Subcutaneous abdominal adipose tissue (tissue), 5 donors: ENCODE results near the gene TMEM107.
A peak's percentile ranks its signal among the peaks of the same experiment; 100 is the strongest.
"Not testable (repeated sequence)": the region's sequence is repeated elsewhere in the genome, so short reads cannot be mapped to it uniquely, and the experiment has no call there.

Experiments
- H3K27ac ChIP-seq: one replicate; pipeline ENCODE4 v1.7.0; 2013; ENCODE audit warnings: low read depth, mild to moderate bottlenecking, inconsistent platforms, low read length, moderate library complexity
- H3K27me3 ChIP-seq, 5 donors: one replicate each; pipeline ENCODE4 v1.7.0; 2013; ENCODE audit warnings: low read length in 5 of 5, inconsistent platforms in 1 of 5; ENCODE audit not compliant: control insufficient read depth in 5 of 5, insufficient read depth in 4 of 5
- H3K36me3 ChIP-seq, 5 donors: one replicate each; pipeline ENCODE4 v1.7.0; 2013; ENCODE audit warnings: low read length in 5 of 5; ENCODE audit not compliant: control insufficient read depth in 5 of 5, insufficient read depth in 5 of 5
- H3K4me1 ChIP-seq, 5 donors: one replicate each; pipeline ENCODE4 v1.7.0; 2013; ENCODE audit warnings: low read length in 5 of 5, mild to moderate bottlenecking in 3 of 5, moderate library complexity in 1 of 5; ENCODE audit not compliant: control insufficient read depth in 5 of 5, insufficient read depth in 5 of 5
- H3K4me3 ChIP-seq, 5 donors: one replicate each; pipeline ENCODE4 v1.7.0; 2013; ENCODE audit warnings: low read length in 5 of 5, low read depth in 1 of 5
- H3K9ac ChIP-seq, 5 donors: one replicate each; pipeline ENCODE4 v1.7.0; 2013; ENCODE audit warnings: low read length in 5 of 5, mild to moderate bottlenecking in 4 of 5, moderate library complexity in 3 of 5
- H3K9me3 ChIP-seq, 5 donors: one replicate each; pipeline ENCODE4 v1.7.0; 2013; ENCODE audit warnings: low read length in 5 of 5; ENCODE audit not compliant: control insufficient read depth in 5 of 5
- donor health status: healthy.
- donor health status: healthy.
- donor health status: healthy.
- donor health status: healthy.
- donor health status: healthy.

The TMEM107 gene

GRCh38 chr17:8173871-8174322 lies 2.3 kb downstream of the TMEM107 start:
- Histone ChIP-seq H3K27me3 (no peaks in the 10 kb centered on the region), H3K4me1 (peaks cover 3 to 35% (median 29%) of the 10 kb centered on the region in 5 donors), H3K36me3 (no peaks in the 10 kb centered on the region), H3K9ac (peak overlapping the region in 3 of 5 donors; percentile 66 to 80 (median 75)), H3K27ac (peak overlapping the region; percentile 94), H3K4me3 (peak overlapping the region; percentile 40 to 73 (median 58)), H3K9me3 (no peaks in the 10 kb centered on the region)

DNA sequence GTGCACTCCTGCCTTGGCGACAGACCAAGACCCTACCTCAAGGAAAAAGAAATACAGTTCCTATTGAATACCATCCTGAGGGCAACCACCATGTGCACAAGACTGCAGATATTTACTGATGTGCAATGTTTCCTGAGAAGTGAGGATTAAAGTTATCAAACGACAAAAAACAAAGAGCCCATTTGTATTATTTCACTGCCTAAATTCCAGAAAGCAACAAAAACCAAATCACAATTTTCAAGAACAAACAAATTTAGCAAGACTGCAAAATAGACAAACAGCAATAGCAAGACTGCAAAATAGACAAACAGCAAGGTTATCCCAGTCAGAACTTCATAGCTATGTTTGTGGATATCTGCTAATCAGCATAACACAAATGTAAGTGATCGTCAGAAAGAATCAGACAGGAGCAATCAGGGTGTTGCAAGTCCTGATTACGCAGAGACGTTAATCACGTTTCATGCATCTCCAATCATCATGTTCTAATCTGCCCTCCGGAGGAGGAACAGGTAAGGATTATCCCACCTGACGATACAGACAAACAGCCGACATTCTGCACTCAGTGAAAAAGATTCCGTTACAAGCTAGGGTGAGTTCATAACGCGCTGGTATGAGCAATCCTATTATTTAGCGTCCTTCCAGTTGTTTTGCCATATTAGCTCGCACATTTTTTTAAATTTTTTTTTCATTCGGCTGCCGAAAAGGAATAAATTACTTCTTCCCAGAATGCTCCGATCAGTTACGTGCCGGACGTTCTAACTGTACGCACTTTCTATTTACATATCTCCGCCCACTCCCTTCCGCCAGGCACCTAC lies 2.9 kb downstream of the TMEM107 start:
- H3K4me1 ChIP-seq, result peaks cover 3 to 35% (median 29%) of the 10 kb centered on the region in 5 donors
- H3K9ac ChIP-seq, result peak overlapping the region; percentile 57 to 80 (median 66)
- H3K36me3 ChIP-seq, result no peaks in the 10 kb centered on the region
- peak overlapping the region; percentile 94 for H3K27ac ChIP-seq
- H3K27me3 ChIP-seq, result no peaks in the 10 kb centered on the region
- H3K9me3 ChIP-seq, result no peaks in the 10 kb centered on the region
- H3K4me3 ChIP-seq, result peak overlapping the region; percentile 40 to 73 (median 58)

- H3K27me3 ChIP-seq, H3K9me3 ChIP-seq, H3K4me3 ChIP-seq, H3K36me3 ChIP-seq, H3K9ac ChIP-seq, H3K27ac ChIP-seq: not testable (repeated sequence)
- peaks cover 0 to 17% (median 9%) of the 10 kb centered on the region in 5 donors for H3K4me1 ChIP-seq
Observed at GRCh38 chr17:8170186-8170585, 6.0 kb downstream of the TMEM107 start.

- Histone ChIP-seq H3K27ac (no peak overlapping the region), H3K9ac (no peak overlapping the region), H3K4me1 (peaks cover 5 to 23% (median 18%) of the 10 kb centered on the region in 5 donors)
Observed at GRCh38 chr17:8167526-8167925, 8.7 kb downstream of the TMEM107 start.

DNA sequence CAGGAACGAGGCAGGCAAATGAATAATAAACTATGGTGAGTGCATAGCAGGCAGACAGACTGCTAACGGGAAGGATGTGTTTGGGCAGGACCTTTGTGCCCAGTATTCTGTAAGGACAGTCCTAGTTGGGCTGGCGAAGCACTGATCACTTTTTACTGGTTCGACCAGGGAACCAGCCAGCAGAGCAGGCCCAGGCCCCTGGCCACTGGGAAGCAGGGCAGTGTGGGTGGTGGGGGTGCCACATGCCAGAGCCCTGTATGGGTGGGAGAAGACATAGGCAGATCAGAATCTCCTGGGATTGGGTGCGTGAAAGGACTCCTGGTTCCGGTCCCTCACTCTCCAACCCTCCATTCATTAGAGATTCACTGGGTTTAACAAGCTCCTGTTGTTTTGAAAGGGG lies 9.4 kb downstream of the TMEM107 start:
- Histone ChIP-seq H3K36me3 (peaks cover 0 to 1% (median 0%) of the 10 kb centered on the region in 5 donors), H3K9ac (no peak overlapping the region), H3K4me1 (peaks cover 8 to 28% (median 25%) of the 10 kb centered on the region in 5 donors), H3K27ac (no peak overlapping the region), H3K27me3 (no peaks in the 10 kb centered on the region), H3K9me3 (no peaks in the 10 kb centered on the region), H3K4me3 (no peak overlapping the region)

More at GRCh38 chr17:8167526-8167925, 8.7 kb downstream of the TMEM107 start:
- H3K9me3 ChIP-seq, result no peaks in the 10 kb centered on the region
- H3K36me3 ChIP-seq, result no peaks in the 10 kb centered on the region
- H3K4me3 ChIP-seq, result no peak overlapping the region
- H3K27me3 ChIP-seq, result no peaks in the 10 kb centered on the region

DNA sequence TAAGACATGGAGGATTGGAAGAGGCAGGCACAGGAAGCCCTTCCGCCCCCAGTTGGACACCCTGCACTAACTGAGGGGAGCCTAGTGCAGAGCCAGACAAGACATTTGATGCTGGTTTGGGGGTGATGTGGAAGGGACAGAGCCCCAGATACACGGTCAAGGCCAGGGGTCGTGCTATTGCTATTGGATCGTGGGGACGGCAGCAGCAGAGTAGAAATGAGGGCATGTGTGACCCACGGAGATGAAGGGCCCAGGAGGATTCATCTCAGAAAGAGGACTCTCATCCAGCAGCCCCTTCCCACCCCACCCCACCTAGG lies 11.4 kb downstream of the TMEM107 start:
- H3K4me3 ChIP-seq, result peak overlapping the region in 1 of 5 donors; percentile 92
- H3K9me3 ChIP-seq, result no peaks in the 10 kb centered on the region
- no peaks in the 10 kb centered on the region for H3K27me3 ChIP-seq
- peaks cover 10 to 43% (median 40%) of the 10 kb centered on the region in 5 donors for H3K4me1 ChIP-seq
- peak overlapping the region in 2 of 5 donors; percentile 12 to 33 for H3K9ac ChIP-seq
- H3K36me3 ChIP-seq, result peaks cover 2 to 20% (median 15%) of the 10 kb centered on the region in 5 donors
- peak overlapping the region; percentile 93 for H3K27ac ChIP-seq

- peaks cover 2 to 26% (median 21%) of the 10 kb centered on the region in 5 donors for H3K36me3 ChIP-seq
- peaks cover 10 to 46% (median 40%) of the 10 kb centered on the region in 5 donors for H3K4me1 ChIP-seq
- no peaks in the 10 kb centered on the region for H3K27me3 ChIP-seq
- peak overlapping the region; percentile 22 to 77 (median 39) for H3K9ac ChIP-seq
- H3K27ac ChIP-seq, result peak overlapping the region; percentile 93
- H3K9me3 ChIP-seq, result no peaks in the 10 kb centered on the region
- peak overlapping the region in 4 of 5 donors; percentile 14 to 92 (median 30) for H3K4me3 ChIP-seq
Observed at GRCh38 chr17:8163978-8164814, 12.0 kb downstream of the TMEM107 start.

DNA sequence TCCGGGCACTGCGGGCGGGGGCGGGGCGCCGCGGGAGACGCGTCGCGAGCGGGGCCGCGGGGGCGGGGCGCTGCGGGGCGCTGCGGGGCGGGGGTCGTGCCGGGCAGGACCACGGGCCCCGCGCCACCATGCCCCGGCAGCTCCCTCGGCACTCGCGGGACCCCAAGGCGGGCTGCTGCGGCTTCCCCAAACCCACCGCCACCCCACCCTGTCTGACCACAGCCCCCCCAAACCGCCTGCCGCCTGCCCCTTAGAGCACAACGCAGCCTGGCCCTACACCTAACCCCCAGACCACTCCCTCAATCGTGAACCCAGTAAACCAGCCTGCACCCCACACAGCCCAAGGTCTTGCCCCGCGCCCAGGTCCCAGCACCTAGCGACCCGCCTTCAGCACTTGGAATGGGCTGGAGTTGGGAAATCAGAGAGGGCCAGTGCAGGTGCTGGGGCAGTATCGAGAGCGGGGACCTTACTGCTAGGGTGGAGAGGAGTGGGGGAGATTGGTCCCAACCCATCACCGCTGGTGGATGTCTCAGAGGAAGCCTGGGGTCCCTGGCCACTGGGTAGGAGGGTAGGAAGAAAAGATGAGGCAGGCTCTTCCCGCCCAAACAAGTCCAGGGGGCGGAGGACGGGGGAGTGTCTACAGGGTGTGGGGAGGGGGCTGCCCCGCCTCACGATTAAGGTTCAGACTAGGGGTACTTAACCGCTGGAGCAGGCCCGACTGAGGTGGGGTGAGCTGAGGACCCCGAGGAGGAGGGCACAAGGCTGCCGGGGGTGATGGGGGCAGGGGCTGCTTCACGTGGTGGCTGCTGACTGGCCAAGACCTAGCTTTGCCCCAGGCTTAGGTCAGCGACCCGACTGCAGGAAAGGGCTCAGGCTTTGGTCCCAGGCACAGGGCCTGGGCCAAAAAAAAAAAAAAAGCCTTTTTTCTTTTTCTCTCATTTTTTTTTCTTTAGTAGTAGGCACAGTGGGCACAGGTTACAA lies 12.9 kb downstream of the TMEM107 start:
- peaks cover 10 to 51% (median 46%) of the 10 kb centered on the region in 5 donors for H3K4me1 ChIP-seq
- H3K9me3 ChIP-seq, result no peaks in the 10 kb centered on the region
- H3K27me3 ChIP-seq, result no peaks in the 10 kb centered on the region
- H3K36me3 ChIP-seq, result peaks cover 2 to 28% (median 25%) of the 10 kb centered on the region in 5 donors
- peak overlapping the region; percentile 37 to 97 (median 65) for H3K4me3 ChIP-seq
- peak overlapping the region in 4 of 5 donors; percentile 65 to 77 (median 72) for H3K9ac ChIP-seq
- H3K27ac ChIP-seq, result peak overlapping the region; percentile 93
